ENCODE results near the gene LTC4S. TPM values are rescaled to one million over a fixed set of nuclear protein-coding genes. Genes with fewer than 3 reads are reported as not detected.

LTC4S gene
- total and polyA plus RNA-seq, 9 of the 15 experiments (the other 6 are each of a cell fraction or from before 2014, with no cell fraction given), result 0.17 to 0.77 (median 0.75) TPM; not detected in 6

GRCh38 chr5:179806250-179807048, 12.7 kb downstream of the LTC4S start, which contains the start of gene MGAT4B (continued):
- peak; percentile 37; the same call in 1 of the 2 replicates for TF ChIP-seq JUND (IDR thresholded peaks at IDR 0.05; ENCODE audit: borderline replicate concordance, low read depth, low read length)
- TF ChIP-seq JUND (tag; IDR thresholded peaks at IDR 0.05; ENCODE audit: borderline replicate concordance, low read depth, low read length), result no peak; the same call in 2 of the 3 replicates
- no peak for TF ChIP-seq ZNF174 (CRISPR knock-in tag; IDR thresholded peaks at IDR 0.05)
- peak; percentile 42; the same call in 1 of the 2 replicates for TF ChIP-seq PHF8 (IDR thresholded peaks at IDR 0.05; ENCODE audit: borderline replicate concordance, low read length)
- TF ChIP-seq ETS1 (conservative IDR thresholded peaks at IDR 0.05; ENCODE audit: control insufficient read depth, low read depth, low read length), result 0 out of 2 replicates have a peak, but pooled peaks have one; percentile 26
- TF ChIP-seq CHD4 (IDR thresholded peaks at IDR 0.05; ENCODE audit: insufficient read depth, insufficient replicate concordance, low read depth, low read length, poor library complexity, severe bottlenecking), result no peak
- TF ChIP-seq UBTF (IDR thresholded peaks at IDR 0.05; ENCODE audit: borderline replicate concordance in 1 of 2, low read depth in 2 of 2, low read length in 2 of 2), result peak; percentile 50 to 82; a peak in 3 of 4 replicates
- TF ChIP-seq ZZZ3 (IDR thresholded peaks at IDR 0.05), result no peak
- TF ChIP-seq RAD21 (CRISPR knock-in tag; conservative IDR thresholded peaks at IDR 0.05 in 1 of 2, IDR thresholded peaks at IDR 0.05 in 1 of 2), result no peak
- no peak for TF ChIP-seq GATA2 (CRISPR knock-in tag; IDR thresholded peaks at IDR 0.05)
- no peak for TF ChIP-seq ZNF766 (CRISPR knock-in tag; conservative IDR thresholded peaks at IDR 0.05)
- 0 out of 2 replicates have a peak, but pooled peaks have one; percentile 29 for TF ChIP-seq CBX1 (IDR thresholded peaks at IDR 0.05; ENCODE audit: low read depth)
- peak; percentile 97 for TF ChIP-seq CXXC5 (CRISPR knock-in tag; IDR thresholded peaks at IDR 0.05)
- TF ChIP-seq RREB1 (CRISPR knock-in tag; IDR thresholded peaks at IDR 0.05), result no peak
- TF ChIP-seq SAFB2 (IDR thresholded peaks at IDR 0.05; ENCODE audit: borderline replicate concordance, low read depth, low read length, severe bottlenecking), result no peak
- no peak for TF ChIP-seq GTF2A2 (tag; IDR thresholded peaks at IDR 0.05)

All from K562 (cell line).